ENCODE results near the gene CELF5. TPM values are rescaled to one million over a fixed set of nuclear protein-coding genes. Genes with fewer than 3 reads are reported as not detected.
"Not testable (repeated sequence)": the region's sequence is repeated elsewhere in the genome, so short reads cannot be mapped to it uniquely, and the experiment has no call there.

Gene CELF5
- total RNA-seq, 2 experiments from 2014 or later: 0.06 to 0.20 TPM

DNA sequence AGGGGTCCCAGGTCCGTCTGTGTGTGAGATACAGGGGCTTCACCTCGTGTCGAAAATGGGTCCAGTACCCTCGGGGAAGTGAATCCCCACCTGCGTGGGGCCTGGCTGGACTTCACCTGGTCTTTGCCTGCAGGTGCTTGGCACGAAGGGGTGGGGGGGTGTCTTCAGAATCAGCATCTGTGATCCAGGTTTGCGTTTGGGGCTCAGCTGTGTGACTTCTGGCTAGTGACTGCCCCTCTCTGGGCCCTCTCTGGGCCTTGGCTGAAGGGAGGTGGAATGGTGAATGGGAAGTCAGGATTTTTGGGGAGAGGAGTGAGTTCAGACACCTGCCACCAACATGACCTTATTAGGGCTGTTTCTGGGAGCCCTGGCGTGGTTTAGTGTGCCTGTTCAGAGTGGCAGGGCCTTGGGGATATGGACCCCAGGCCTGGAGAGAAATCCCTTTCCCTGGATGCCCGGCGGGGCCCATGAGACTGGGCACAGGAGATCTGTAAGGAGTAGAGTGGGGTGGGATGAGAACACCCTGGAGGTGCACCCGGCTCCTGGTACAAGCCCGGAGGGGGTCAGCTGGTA lies 2.7 kb downstream of the CELF5 start:
- no peak for DNase-seq
- ChIA-PET CTCF (no interaction called here), POLR2A (no interaction called here)
- H3K36me3 Mint-ChIP-seq (ENCODE audit: low read depth): no peaks in the 10 kb centered on the region
- no peaks in the 10 kb centered on the region for H3K4me1 Mint-ChIP-seq
- peaks cover 35% of the 10 kb centered on the region for H3K27me3 Mint-ChIP-seq
- H3K27ac Mint-ChIP-seq: no peak overlapping the region
- H3K9me3 Mint-ChIP-seq: no peaks in the 10 kb centered on the region
- no peak overlapping the region for H3K4me3 Mint-ChIP-seq

DNA sequence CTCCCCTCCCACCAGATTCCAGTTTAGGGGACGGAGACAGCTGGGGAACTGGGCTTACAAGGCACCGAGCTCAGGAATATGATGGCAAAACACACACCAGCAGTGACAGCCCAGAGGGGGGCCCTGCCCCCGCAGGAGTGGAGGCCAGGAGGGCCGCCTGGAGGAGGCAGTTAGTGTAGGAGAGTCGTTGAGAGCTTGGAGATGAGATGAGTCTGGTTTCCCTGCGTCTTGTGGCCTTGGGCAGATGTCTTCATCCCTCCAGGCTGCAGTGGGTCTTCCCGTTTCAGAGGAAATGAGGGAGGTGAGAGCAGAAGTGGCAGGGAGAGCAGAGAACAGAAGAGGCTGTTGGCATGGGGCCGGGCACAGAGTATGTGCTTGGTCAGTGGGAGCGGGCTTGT lies 4.9 kb downstream of the CELF5 start:
- Mint-ChIP-seq H3K4me1 (no peaks in the 10 kb centered on the region), H3K9me3 (no peaks in the 10 kb centered on the region), H3K36me3 (ENCODE audit: low read depth) (no peaks in the 10 kb centered on the region), H3K27me3 (peaks cover 33% of the 10 kb centered on the region), H3K27ac (no peak overlapping the region), H3K4me3 (no peak overlapping the region)
- ChIA-PET POLR2A (no interaction called here), CTCF (interaction anchor here (1.4 kb wide), 1 partner anchor 24 kb away, joined by 3 read pairs; no protein-coding TSS in a partner anchor)
- no peak for DNase-seq

- H3K27me3 Mint-ChIP-seq: peaks cover 33% of the 10 kb centered on the region
- no peaks in the 10 kb centered on the region for H3K4me1 Mint-ChIP-seq
- ChIA-PET POLR2A (no interaction called here), CTCF (interaction anchor here (1.4 kb wide), 1 partner anchor 23 kb away, joined by 3 read pairs; no protein-coding TSS in a partner anchor)
- H3K9me3 Mint-ChIP-seq: no peaks in the 10 kb centered on the region
- no peak overlapping the region for H3K27ac Mint-ChIP-seq
- no peaks in the 10 kb centered on the region for H3K36me3 Mint-ChIP-seq (ENCODE audit: low read depth)
- DNase-seq: no peak
- H3K4me3 Mint-ChIP-seq: no peak overlapping the region
These were observed 5.5 kb downstream of the CELF5 start for GRCh38 chr19:3229888-3230496.

- CTCF ChIA-PET: no interaction called here
- POLR2A ChIA-PET: no interaction called here
- Mint-ChIP-seq H3K4me3 (no peak overlapping the region), H3K4me1 (no peaks in the 10 kb centered on the region), H3K27me3 (peaks cover 28% of the 10 kb centered on the region), H3K9me3 (no peaks in the 10 kb centered on the region), H3K27ac (no peak overlapping the region), H3K36me3 (ENCODE audit: low read depth) (no peaks in the 10 kb centered on the region)
- no peak for DNase-seq
These were observed 6.8 kb downstream of the CELF5 start for GRCh38 chr19:3231288-3231687.

- no peak overlapping the region for H3K4me3 Mint-ChIP-seq
- H3K36me3 Mint-ChIP-seq (ENCODE audit: low read depth): no peaks in the 10 kb centered on the region
- H3K4me1 Mint-ChIP-seq: no peaks in the 10 kb centered on the region
- peaks cover 15% of the 10 kb centered on the region for H3K27me3 Mint-ChIP-seq
- CTCF ChIA-PET: interaction anchor here (0.6 kb wide), 1 partner anchor 1227 kb away, joined by 4 read pairs; no protein-coding TSS in a partner anchor
- no peak overlapping the region for H3K27ac Mint-ChIP-seq
- DNase-seq: no peak
- POLR2A ChIA-PET: no interaction called here
- H3K9me3 Mint-ChIP-seq: no peaks in the 10 kb centered on the region
These were observed 8.7 kb downstream of the CELF5 start for GRCh38 chr19:3233116-3233515.

DNA sequence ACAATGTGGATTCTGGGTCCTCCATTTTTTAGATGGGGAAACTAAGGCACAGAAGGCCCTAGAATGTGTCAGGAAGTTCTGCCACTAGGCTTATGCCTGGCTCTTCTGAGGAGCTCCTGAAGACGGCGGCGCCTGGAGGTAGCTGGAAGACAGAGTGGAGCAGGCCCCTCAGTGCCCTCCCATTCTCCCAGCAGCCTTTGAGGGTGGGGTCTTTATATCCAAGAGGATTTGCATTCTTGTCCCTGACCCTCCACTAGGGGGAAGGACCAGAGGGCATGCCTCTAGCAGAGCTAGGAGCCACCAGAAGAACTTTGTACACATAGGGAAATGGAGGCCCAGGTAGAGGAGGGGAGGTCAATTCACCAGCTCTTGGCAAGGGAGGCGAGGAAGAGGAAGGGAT lies 9.4 kb downstream of the CELF5 start:
- no peak overlapping the region for H3K27ac Mint-ChIP-seq
- no peak overlapping the region for H3K4me3 Mint-ChIP-seq
- POLR2A ChIA-PET: no interaction called here
- CTCF ChIA-PET: no interaction called here
- H3K4me1 Mint-ChIP-seq: no peaks in the 10 kb centered on the region
- H3K9me3 Mint-ChIP-seq: no peaks in the 10 kb centered on the region
- H3K27me3 Mint-ChIP-seq: peaks cover 14% of the 10 kb centered on the region
- no peak for DNase-seq
- no peaks in the 10 kb centered on the region for H3K36me3 Mint-ChIP-seq (ENCODE audit: low read depth)

DNA sequence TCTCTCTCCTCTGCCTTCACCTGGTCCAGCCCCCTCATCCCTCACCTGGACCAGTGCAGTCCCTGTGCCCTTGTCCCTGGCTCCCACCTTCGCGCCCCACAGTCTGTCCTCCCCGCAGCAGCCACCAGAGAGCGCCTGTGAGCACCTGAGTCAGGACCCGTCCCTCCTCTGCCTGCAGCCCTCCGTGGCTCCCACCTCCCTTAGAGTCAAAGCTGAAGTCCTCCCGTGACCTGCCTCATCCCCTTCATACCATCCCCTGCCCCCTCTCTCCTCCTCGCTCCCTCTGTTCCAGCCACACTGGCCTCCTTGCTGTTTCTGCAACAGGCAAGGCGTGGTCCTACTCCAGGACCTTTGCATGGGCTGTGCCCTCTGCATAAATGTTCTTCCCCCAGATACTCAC lies 10.3 kb downstream of the CELF5 start:
- no peaks in the 10 kb centered on the region for H3K36me3 Mint-ChIP-seq (ENCODE audit: low read depth)
- no peak overlapping the region for H3K4me3 Mint-ChIP-seq
- H3K4me1 Mint-ChIP-seq: no peaks in the 10 kb centered on the region
- H3K27ac Mint-ChIP-seq: no peak overlapping the region
- peaks cover 6% of the 10 kb centered on the region for H3K27me3 Mint-ChIP-seq
- no peaks in the 10 kb centered on the region for H3K9me3 Mint-ChIP-seq
- no peak for DNase-seq
- ChIA-PET POLR2A (no interaction called here), CTCF (interaction anchor here (0.6 kb wide), 2 partner anchors 21 to 149 kb away, joined by 3 to 5 read pairs; no protein-coding TSS in a partner anchor)

DNA sequence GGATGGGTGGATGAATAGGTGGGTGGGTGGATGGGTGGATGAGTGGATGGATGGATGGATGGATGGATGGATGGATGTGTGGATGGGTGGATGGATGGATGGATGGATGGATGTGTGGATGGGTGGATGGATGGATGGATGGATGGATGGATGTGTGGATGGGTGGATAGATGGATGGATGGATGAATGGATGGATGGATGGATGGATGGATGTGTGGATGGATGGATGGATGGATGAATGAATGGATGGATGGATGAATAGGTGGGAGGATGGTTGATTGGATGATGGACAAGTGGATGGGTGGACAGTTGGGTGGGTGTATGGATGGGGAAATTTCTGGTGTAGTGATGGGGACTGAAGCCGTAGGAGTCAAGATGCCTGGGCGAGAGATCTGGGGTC lies 11.1 kb downstream of the CELF5 start:
- H3K4me3 Mint-ChIP-seq; DNase-seq; H3K27ac Mint-ChIP-seq; H3K4me1 Mint-ChIP-seq; POLR2A ChIA-PET; H3K9me3 Mint-ChIP-seq; CTCF ChIA-PET; H3K36me3 Mint-ChIP-seq (ENCODE audit: low read depth); H3K27me3 Mint-ChIP-seq: not testable (repeated sequence)

- no peaks in the 10 kb centered on the region for H3K36me3 Mint-ChIP-seq (ENCODE audit: low read depth)
- CTCF ChIA-PET: interaction anchor here (0.6 kb wide), 1 partner anchor 159 kb away, joined by 3 read pairs; no protein-coding TSS in a partner anchor
- H3K27ac Mint-ChIP-seq: no peak overlapping the region
- H3K9me3 Mint-ChIP-seq: no peaks in the 10 kb centered on the region
- POLR2A ChIA-PET: no interaction called here
- peaks cover 6% of the 10 kb centered on the region for H3K27me3 Mint-ChIP-seq
- no peaks in the 10 kb centered on the region for H3K4me1 Mint-ChIP-seq
- H3K4me3 Mint-ChIP-seq: no peak overlapping the region
- DNase-seq: no peak
These were observed 11.8 kb downstream of the CELF5 start for GRCh38 chr19:3236272-3236671.

DNA sequence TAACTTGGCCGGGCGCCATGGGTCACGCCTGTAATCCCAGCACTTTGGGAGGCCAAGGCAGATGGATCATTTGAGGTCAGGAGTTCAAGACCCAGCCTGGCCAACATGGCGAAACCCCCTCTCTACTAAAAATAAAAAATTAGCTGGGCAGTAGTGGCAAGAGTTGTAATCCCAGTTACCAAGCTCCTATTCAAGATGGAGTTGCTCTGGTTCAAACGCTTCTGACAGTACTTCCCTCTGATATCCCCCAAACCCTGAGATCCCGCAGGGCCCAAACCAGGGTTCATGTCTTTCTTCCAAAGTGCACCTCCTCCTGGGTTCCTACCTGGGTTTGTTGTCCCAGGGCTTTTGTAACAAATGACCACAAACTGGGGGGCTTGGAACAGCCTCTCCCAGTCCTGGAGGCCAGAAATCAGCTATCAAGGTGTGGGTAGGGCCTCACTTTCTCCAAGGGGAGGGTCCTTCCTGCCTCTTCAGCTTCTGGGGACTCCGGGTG lies 13.7 kb downstream of the CELF5 start:
- peaks cover 3% of the 10 kb centered on the region for H3K27me3 Mint-ChIP-seq

DNA sequence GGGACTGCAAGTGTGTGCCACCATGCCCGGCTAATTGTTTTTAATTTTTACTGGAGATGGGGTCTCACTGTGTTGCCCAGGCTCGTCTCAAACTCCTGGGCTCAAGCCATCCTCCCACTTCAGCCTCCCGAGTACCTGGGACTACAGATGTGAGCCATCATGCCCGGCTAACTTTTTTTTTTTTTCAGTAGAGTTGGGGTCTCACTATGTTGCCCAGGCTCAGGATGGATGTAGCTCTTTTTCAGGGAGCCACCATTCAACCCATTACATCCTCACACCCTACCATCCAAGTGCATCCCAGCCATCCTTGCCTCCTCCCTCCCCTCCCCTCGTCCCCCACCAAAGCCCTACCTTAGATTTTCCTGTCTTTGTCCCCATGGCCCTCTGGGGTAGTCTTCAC lies 14.9 kb downstream of the CELF5 start:
- H3K4me3 Mint-ChIP-seq: no peak overlapping the region
- ChIA-PET POLR2A (interaction anchor here (0.6 kb wide), 1 partner anchor 9 kb away, joined by 10 read pairs; no protein-coding TSS in a partner anchor), CTCF (no interaction called here)
- H3K27ac Mint-ChIP-seq: no peak overlapping the region
- H3K27me3 Mint-ChIP-seq: no peaks in the 10 kb centered on the region
- no peaks in the 10 kb centered on the region for H3K36me3 Mint-ChIP-seq (ENCODE audit: low read depth)
- no peaks in the 10 kb centered on the region for H3K4me1 Mint-ChIP-seq
- no peaks in the 10 kb centered on the region for H3K9me3 Mint-ChIP-seq
- no peak for DNase-seq

More for the DNA sequence above, 13.7 kb downstream of the CELF5 start:
- no peak overlapping the region for H3K4me3 Mint-ChIP-seq
- no peaks in the 10 kb centered on the region for H3K36me3 Mint-ChIP-seq (ENCODE audit: low read depth)
- no peaks in the 10 kb centered on the region for H3K4me1 Mint-ChIP-seq
- CTCF ChIA-PET: no interaction called here
- no peaks in the 10 kb centered on the region for H3K9me3 Mint-ChIP-seq
- no peak for DNase-seq
- POLR2A ChIA-PET: no interaction called here
- no peak overlapping the region for H3K27ac Mint-ChIP-seq

- no peaks in the 10 kb centered on the region for H3K27me3 Mint-ChIP-seq
- H3K4me3 Mint-ChIP-seq: no peak overlapping the region
- DNase-seq: peak; percentile 76
- POLR2A ChIA-PET: no interaction called here
- no peaks in the 10 kb centered on the region for H3K36me3 Mint-ChIP-seq (ENCODE audit: low read depth)
- CTCF ChIA-PET: interaction anchor here (0.6 kb wide), 1 partner anchor 466 kb away, joined by 4 read pairs; no protein-coding TSS in a partner anchor
- H3K9me3 Mint-ChIP-seq: no peaks in the 10 kb centered on the region
- no peak overlapping the region for H3K27ac Mint-ChIP-seq
- no peaks in the 10 kb centered on the region for H3K4me1 Mint-ChIP-seq
These were observed 19.6 kb downstream of the CELF5 start for GRCh38 chr19:3243819-3244700.

- H3K27me3 Mint-ChIP-seq: no peaks in the 10 kb centered on the region
- H3K4me3 Mint-ChIP-seq: no peak overlapping the region
- no peak overlapping the region for H3K27ac Mint-ChIP-seq
- no peaks in the 10 kb centered on the region for H3K36me3 Mint-ChIP-seq (ENCODE audit: low read depth)
- no peak for DNase-seq
- H3K4me1 Mint-ChIP-seq: no peaks in the 10 kb centered on the region
- POLR2A ChIA-PET: no interaction called here
- H3K9me3 Mint-ChIP-seq: no peaks in the 10 kb centered on the region
- CTCF ChIA-PET: no interaction called here
These were observed 20.6 kb downstream of the CELF5 start for GRCh38 chr19:3245050-3245449.

Measured in activated CD4-positive, alpha-beta T cell treated with anti-CD3 and anti-CD28 coated beads, Interleukin-2, amount 10 ng/mL, durations not matched to agents 7 days and 5 days (primary cell).